Measurements from ENCODE around the gene HERC2. TPM values are rescaled to one million over a fixed set of nuclear protein-coding genes. Genes with fewer than 3 reads are reported as not detected.

The HERC2 gene
- total RNA-seq, 2 donors from 2014 or later = 105 to 112 TPM

- peak; percentile 84 for TF ChIP-seq CTCF (conservative IDR thresholded peaks at IDR 0.05)
- H3K9me3 Mint-ChIP-seq = peaks cover 26% of the 10 kb centered on the region
- no peak overlapping the region for H3K27ac ChIP-seq (ENCODE audit: low read depth, low read length)
- no peaks in the 10 kb centered on the region for H3K4me1 Mint-ChIP-seq
- H3K27me3 ChIP-seq (ENCODE audit: control insufficient read depth, insufficient read depth, low read length, poor library complexity, severe bottlenecking) = no peaks in the 10 kb centered on the region
- no peaks in the 10 kb centered on the region for H3K36me3 ChIP-seq (ENCODE audit: control insufficient read depth, insufficient read depth, low read length)
- H3K27ac Mint-ChIP-seq = no peak overlapping the region
- no peak overlapping the region for H3K4me3 ChIP-seq (ENCODE audit: low read length)
- H3K36me3 Mint-ChIP-seq (ENCODE audit: low read depth) = no peaks in the 10 kb centered on the region
- DNase-seq = peak; percentile 87
- WGBS, 2 experiments (ENCODE audit: insufficient coverage in 1 of 2, insufficient read length in 1 of 2) = 5% methylated on average over 2 of the region's 2 CpGs; no CpG with 5 or more reads in 1 of the 2 experiments
- no peaks in the 10 kb centered on the region for H3K4me1 ChIP-seq (ENCODE audit: control insufficient read depth, insufficient read depth, low read length)
- peaks cover 18% of the 10 kb centered on the region for H3K9me3 ChIP-seq (ENCODE audit: control insufficient read depth, low read length)
- H3K27me3 Mint-ChIP-seq (ENCODE audit: insufficient read depth) = peaks cover 26% of the 10 kb centered on the region
- H3K9ac ChIP-seq (ENCODE audit: extremely low read depth, low read length, poor library complexity, severe bottlenecking) = no peak overlapping the region
- no peak overlapping the region for H3K4me3 Mint-ChIP-seq
These were observed 235.7 kb downstream of the HERC2 start for GRCh38 chr15:28086175-28086703.

DNA sequence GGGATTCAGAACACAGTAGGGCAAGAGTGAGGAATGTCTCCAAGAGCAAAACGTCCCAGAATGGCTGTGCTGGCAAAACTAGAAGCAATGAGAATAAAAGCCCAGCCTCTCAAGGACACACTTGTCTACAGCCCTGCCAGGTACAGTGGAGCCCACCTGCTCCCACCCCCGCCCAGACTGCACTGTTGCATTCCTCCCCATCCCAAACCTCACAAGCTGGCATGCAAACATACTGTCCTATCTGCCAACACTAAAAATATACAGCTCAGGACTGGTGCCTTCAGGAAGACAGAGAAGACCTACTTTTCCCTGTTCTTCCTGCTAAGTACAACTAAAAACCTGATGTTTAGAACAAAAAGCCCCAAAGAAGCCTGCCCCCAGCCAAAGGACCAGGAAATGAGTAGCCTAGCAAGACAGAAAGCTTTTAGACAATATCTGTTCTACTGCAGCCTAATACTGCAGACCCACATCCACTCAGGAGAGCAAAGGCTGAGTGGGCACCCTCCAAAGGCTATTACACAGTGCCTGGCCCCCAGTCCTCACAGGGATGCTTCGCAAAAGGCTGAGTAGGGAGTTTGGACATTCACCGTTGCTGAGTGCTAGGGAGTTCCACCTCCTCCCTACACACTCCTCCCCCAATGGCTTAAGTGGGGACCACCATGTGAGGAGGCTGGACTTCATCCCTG lies 236.3 kb downstream of the HERC2 start:
- H3K9me3 Mint-ChIP-seq = peaks cover 22% of the 10 kb centered on the region
- no peak for DNase-seq
- TF ChIP-seq CTCF (conservative IDR thresholded peaks at IDR 0.05) = no peak
- H3K27me3 ChIP-seq (ENCODE audit: control insufficient read depth, insufficient read depth, low read length, poor library complexity, severe bottlenecking) = no peaks in the 10 kb centered on the region
- H3K4me1 Mint-ChIP-seq = no peaks in the 10 kb centered on the region
- H3K27ac ChIP-seq (ENCODE audit: low read depth, low read length) = no peak overlapping the region
- H3K27ac Mint-ChIP-seq = no peak overlapping the region
- WGBS, 2 experiments (ENCODE audit: insufficient coverage in 1 of 2, insufficient read length in 1 of 2) = 60 to 81% methylated on average over 1 to 4 of the region's 4 CpGs
- no peaks in the 10 kb centered on the region for H3K36me3 Mint-ChIP-seq (ENCODE audit: low read depth)
- H3K27me3 Mint-ChIP-seq (ENCODE audit: insufficient read depth) = peaks cover 22% of the 10 kb centered on the region
- H3K4me3 ChIP-seq (ENCODE audit: low read length) = no peak overlapping the region
- no peak overlapping the region for H3K9ac ChIP-seq (ENCODE audit: extremely low read depth, low read length, poor library complexity, severe bottlenecking)
- no peaks in the 10 kb centered on the region for H3K4me1 ChIP-seq (ENCODE audit: control insufficient read depth, insufficient read depth, low read length)
- H3K9me3 ChIP-seq (ENCODE audit: control insufficient read depth, low read length) = peaks cover 13% of the 10 kb centered on the region
- H3K36me3 ChIP-seq (ENCODE audit: control insufficient read depth, insufficient read depth, low read length) = no peaks in the 10 kb centered on the region
- no peak overlapping the region for H3K4me3 Mint-ChIP-seq

GRCh38 chr15:28084547-28084946 lies 237.4 kb downstream of the HERC2 start:
- H3K36me3 Mint-ChIP-seq (ENCODE audit: low read depth) = no peaks in the 10 kb centered on the region
- Histone ChIP-seq H3K9me3 (ENCODE audit: control insufficient read depth, low read length) (peaks cover 12% of the 10 kb centered on the region), H3K4me1 (ENCODE audit: control insufficient read depth, insufficient read depth, low read length) (no peaks in the 10 kb centered on the region), H3K27me3 (ENCODE audit: control insufficient read depth, insufficient read depth, low read length, poor library complexity, severe bottlenecking) (no peaks in the 10 kb centered on the region), H3K36me3 (ENCODE audit: control insufficient read depth, insufficient read depth, low read length) (no peaks in the 10 kb centered on the region), H3K4me3 (ENCODE audit: low read length) (no peak overlapping the region), H3K27ac (ENCODE audit: low read depth, low read length) (no peak overlapping the region), H3K9ac (ENCODE audit: extremely low read depth, low read length, poor library complexity, severe bottlenecking) (no peak overlapping the region)
- no peaks in the 10 kb centered on the region for H3K4me1 Mint-ChIP-seq
- peaks cover 15% of the 10 kb centered on the region for H3K9me3 Mint-ChIP-seq
- H3K27me3 Mint-ChIP-seq (ENCODE audit: insufficient read depth) = peaks cover 13% of the 10 kb centered on the region
- no peak overlapping the region for H3K27ac Mint-ChIP-seq
- WGBS, 2 experiments (ENCODE audit: insufficient coverage in 1 of 2, insufficient read length in 1 of 2) = 91 to 93% methylated on average over 3 of the region's 3 CpGs
- TF ChIP-seq CTCF (conservative IDR thresholded peaks at IDR 0.05) = no peak
- H3K4me3 Mint-ChIP-seq = no peak overlapping the region
- no peak for DNase-seq
